OCI-LY7 (cell line): Measurements from ENCODE around the gene ADCY9.

ENCODE experiments used
- CTCF ChIP-seq: fragments of 200-600 bp; sonication (generic); conservative IDR thresholded peaks from 2 replicates; pipeline ENCODE4 v1.5.1; 2014; ENCODE audit warnings: mild to moderate bottlenecking, antibody characterized with exemption, low read length, moderate library complexity, mixed read lengths
- EZH2phosphoT487 ChIP-seq: fragments of 200-600 bp; sonication (generic); IDR thresholded peaks from 2 replicates; pipeline ENCODE4 v1.6.1; 2018; ENCODE audit warnings: low read depth, borderline replicate concordance, mild to moderate bottlenecking, mixed run types, antibody characterized with exemption, low read length, moderate library complexity, mixed read lengths

- no peak for TF ChIP-seq CTCF
- TF ChIP-seq EZH2phosphoT487: no peak
Measured at GRCh38 chr16:4110680-4111079, 5.6 kb downstream of the ADCY9 start.
